Activated naive CD4-positive, alpha-beta T cell (primary cell): ENCODE results near the gene STIM1.
"Not testable (repeated sequence)": the region's sequence is repeated elsewhere in the genome, so short reads cannot be mapped to it uniquely, and the experiment has no call there.

Experiments used
- DNase-seq, 4 experiments: peaks; one replicate each; lab custom pipeline; 2025; lab: John Stamatoyannopoulos, UW

The STIM1 gene

DNA sequence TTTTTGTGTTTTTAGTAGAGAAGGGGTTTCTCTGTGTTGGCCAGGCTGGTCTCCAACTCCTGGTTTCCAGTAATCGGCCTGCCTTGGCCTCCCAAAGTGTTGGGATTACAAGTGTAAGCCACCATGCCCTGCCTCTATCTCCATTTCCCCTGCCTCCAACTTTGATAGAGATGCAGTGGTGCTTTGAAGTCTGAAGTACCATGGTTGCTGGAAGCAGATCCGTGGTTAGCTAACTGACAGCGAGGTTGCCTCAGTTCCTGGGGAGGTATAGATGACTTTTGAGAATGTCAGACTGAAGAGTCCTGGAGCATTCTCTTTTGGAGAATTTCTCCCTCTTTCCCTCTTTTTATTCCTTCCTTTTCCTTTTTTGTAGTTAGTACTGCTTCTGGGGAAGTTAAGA, 127.6 kb downstream of the STIM1 start:
- no peak for DNase-seq

GRCh38 chr11:3984896-3985295, 129.4 kb downstream of the STIM1 start:
- peak in 1 of 4 experiments; percentile 9 for DNase-seq

DNA sequence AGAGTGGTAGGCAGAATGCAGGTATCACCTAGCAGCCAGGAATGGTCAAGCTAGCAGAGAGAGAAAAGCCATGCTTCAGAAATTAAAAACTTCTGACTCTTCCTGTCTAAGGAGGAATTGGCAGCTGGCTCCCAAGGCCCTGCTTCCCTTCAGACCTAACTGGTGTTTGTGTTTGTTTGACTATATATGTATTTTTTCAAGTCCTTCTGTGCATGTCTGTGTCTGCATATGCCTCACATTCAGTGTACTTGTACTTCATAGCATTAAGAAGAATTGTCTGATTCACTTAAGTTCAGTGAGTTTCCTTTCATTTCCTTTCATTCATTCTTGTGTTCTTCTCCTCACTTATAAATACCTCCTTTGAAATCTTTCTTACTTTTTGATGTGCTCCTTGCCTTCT, 130.2 kb downstream of the STIM1 start:
- DNase-seq = no peak

- no peak for DNase-seq
Observed at GRCh38 chr11:3986301-3986700, 130.8 kb downstream of the STIM1 start.

DNA sequence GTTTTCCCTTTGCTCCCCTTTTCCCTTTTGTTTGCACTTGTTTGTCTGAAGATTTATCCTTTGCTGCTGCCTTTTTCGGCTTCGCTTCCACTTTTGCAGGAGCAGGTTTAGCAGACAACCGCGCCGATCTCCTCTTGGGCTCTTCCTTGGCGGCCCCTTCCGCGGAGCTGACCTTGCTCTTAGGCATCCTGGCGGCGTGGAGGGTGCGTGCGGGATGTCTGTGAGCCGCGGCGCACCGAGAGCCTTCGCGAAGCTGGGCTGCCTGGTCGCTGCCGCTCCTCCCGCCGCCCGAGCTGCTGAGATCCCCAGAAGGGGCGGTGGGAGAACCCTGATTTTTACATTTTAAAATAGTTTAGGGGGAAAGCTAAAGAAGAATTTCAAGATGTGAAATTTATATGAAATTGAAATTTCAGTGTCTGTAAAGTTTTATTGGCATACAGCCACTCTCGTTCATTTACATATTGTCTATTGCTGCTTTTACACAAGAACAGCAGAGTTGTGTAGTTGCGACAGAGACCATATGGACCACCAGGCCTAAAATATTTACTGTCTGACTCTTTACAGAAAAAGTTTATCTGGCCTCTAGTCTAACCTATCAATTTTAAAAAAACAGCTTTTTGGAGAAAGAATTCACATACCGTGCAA, 133.9 kb downstream of the STIM1 start:
- no peak for DNase-seq

DNA sequence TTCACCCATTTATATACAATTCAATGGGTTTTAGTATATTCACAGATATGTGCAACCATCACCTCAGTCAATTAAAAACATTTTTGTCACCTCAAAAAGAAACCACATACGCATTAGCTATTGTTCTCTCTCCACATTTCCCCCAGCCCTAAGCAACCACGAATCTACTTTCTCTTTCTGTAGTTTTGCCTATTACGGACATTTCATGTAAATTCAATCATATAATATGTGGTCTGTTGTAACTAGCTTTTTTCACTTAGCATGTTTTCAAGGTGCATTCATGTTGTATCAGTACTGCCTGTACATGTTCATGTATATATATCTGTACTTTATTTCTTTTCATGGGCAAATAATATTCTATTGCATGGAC, 134.4 kb downstream of the STIM1 start:
- no peak for DNase-seq

- DNase-seq = no peak
Observed at GRCh38 chr11:3990406-3990805, 134.9 kb downstream of the STIM1 start.

DNA sequence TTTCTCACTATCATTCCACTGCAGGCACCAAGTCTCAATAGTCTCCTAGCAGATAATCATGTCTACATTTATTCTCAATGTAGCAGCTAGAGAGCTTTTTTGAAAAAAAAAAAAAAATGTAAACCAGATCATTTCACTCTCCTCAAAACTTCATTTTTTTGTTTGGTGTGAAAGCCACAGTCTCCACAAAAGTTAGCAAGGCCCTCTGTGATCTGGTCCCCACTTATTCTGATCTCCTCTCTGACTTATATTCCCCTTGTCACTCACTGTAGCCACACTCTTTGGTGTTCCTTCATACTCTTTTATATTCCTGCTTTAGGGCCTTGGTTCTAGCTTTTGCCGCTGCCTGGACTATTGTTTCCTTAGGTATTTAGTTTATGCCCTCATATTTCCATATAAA, 137.5 kb downstream of the STIM1 start:
- no peak for DNase-seq

GRCh38 chr11:3994030-3994640, 138.7 kb downstream of the STIM1 start:
- no peak for DNase-seq

DNA sequence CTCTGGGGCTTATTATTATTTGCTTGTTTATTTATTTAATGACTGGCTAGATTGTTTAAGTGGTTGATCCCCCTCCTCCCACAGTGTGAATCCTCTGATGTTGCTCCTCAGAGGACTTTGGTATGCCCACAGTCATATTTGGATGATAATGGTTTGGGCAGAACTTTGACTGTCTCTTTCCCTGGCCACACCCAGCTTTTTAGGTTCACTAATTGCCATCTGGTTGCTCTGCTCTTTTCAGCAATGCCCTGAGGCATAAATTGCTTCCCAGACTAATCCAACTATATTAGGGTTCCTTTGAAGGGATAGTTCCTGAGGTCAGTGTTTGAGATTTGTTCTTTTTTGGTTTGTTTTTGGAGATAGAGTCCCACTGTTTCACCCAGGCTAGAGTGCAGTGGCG, 139.8 kb downstream of the STIM1 start:
- no peak for DNase-seq

GRCh38 chr11:3995949-3996554, 140.6 kb downstream of the STIM1 start:
- no peak for DNase-seq

- DNase-seq = no peak
Observed at GRCh38 chr11:3996651-3997050, 141.2 kb downstream of the STIM1 start.

DNA sequence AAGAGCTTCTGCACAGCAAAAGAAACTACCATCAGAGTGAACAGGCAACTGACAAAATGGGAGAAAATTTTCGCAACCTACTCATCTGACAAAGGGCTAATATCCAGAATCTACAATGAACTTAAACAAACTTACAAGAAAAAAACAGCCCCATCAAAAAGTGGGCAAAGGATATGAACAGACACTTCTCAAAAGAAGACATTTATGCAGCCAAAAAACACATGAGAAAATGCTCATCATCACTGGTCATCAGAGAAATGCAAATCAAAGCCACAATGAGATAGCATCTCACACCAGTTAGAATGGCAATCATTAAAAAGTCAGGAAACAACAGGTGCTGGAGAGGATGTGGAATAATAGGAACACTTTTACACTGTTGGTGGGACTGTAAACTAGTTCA, 149.3 kb downstream of the STIM1 start:
- not testable (repeated sequence) for DNase-seq

GRCh38 chr11:4006946-4007680, 151.6 kb downstream of the STIM1 start:
- no peak for DNase-seq

DNA sequence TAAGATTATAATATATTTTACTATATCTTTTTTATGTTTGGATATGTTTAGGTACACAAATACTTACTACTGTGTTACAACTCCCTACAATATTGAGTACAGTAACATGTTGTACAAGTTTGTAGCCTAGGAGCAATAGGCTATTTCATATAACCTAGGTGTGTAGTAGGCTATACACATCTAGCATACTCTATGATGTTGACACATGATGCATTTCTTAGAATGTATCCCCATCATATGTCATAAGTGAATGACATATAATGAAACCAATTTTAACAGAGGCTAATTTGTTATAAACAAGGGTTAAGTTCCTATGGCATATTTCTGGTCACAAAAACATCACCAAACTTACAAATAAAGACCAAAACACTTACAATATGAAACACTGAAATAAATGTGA, 152.7 kb downstream of the STIM1 start:
- no peak for DNase-seq

DNA sequence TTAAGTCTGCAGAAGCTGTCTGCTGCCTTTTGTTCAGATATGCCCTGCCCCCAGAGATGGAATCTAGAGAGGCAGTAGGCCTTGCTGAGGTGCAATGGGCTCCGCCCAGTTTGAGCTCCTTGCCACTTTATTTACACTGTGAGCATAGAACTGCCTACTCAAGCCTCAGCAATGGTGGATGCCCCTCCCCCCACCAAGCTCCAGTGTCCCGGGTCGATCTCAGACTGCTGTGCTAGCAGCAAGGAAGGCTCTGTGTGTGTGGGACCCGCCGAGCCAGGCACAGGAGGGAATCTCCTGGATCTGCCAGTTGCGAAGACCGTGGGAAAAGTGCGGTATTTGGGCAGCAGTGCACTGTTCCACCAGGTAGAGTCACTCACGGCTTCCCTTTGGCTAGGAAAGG, 161.1 kb downstream of the STIM1 start:
- DNase-seq = not testable (repeated sequence)

DNA sequence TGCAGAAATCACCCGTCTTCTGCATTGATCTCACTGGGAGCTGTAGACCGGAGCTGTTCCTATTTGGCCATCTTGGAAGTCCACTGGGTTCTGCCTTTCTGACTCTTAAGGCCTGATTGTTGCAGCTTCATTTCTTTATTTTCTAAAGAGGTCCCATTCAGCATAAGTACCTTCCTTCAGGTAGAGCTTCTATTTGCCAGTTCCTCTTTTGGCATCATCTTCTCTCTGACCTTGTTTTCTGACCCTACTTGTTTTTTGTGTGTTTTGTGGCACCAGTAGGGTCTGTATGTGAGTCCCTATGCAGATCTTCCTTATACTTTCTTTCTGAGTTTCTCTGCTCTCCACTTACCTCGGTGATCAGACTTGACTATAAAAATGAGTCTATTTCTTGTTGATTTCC, 161.7 kb downstream of the STIM1 start:
- no peak for DNase-seq

DNA sequence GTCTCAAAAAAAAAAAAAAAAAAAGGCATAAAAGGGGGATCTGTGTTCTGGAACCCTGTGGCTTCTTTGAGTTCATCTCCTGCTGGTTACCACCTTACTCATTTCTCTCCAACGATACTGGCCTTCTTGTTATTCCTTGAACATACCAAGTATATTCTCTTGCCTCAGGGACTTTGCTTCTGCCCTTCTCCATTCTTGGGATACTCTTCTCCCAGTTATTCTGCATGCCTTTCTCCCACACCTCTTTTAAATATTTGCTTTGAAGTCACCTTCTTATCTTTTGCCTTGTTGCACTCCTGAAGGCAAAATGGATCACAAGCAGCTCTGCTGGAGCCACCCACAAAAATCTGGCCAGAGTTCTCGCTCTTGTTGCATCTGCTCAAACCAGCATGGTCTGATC, 163.2 kb downstream of the STIM1 start:
- DNase-seq = no peak

GRCh38 chr11:4019891-4020290, 164.4 kb downstream of the STIM1 start:
- no peak for DNase-seq

- no peak for DNase-seq
Observed at GRCh38 chr11:4022669-4023068, 167.2 kb downstream of the STIM1 start.

- DNase-seq = no peak
Observed at GRCh38 chr11:4025248-4025966, 169.9 kb downstream of the STIM1 start.

- no peak for DNase-seq
Observed at GRCh38 chr11:4025967-4026324, 170.5 kb downstream of the STIM1 start.

DNA sequence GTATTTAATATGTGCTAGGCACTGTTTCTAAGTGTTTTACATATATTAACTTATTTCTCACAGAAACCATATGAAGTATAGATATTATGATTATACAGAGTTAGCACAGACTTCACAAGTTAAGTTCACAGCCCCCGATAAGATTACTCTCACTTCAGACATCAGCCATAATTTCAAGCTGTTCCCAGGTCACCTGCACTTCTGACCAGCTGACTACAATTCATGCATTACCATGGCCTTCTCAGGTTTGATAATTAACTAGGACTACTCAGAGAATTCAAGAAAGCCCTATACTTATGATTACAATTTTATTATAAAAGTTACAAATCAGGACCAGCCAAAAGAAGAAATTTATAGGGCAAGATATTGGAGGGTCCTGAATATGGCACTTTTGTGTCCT, 170.9 kb downstream of the STIM1 start:
- DNase-seq = no peak
